ENCODE results near the gene PDZD4. TPM values are rescaled to one million over a fixed set of nuclear protein-coding genes. Genes with fewer than 3 reads are reported as not detected.

PDZD4 gene
- total RNA-seq, 3 donors from 2014 or later (not counting 1 experiment from before 2014, with no cell fraction given), result 101 to 177 (median 157) TPM

DNA sequence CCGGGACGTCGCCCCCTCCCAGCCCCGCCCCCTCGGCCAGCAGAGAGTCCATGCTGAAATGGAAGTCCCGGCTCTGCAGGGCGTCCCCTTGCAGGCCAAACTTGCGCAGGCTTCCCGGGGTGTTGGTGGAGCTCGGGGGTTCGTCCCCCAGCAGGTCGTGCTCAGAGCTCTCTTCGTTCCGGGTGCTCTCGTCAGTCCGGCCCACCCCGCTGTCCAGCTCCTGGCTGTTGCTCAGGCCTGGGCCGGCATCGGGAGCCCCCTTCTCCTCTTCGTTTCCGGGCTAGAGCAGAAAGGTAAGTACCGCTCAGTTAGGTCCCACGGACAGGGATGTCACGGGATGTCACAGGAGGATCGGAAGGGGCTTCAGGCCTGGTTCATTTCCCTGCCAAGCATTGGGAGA lies 25.7 kb downstream of the PDZD4 start:
- Histone ChIP-seq H3K36me3 (ENCODE audit: control insufficient read depth, insufficient read depth, low read length) (peaks cover 6% of the 10 kb centered on the region), H3K9me3 (ENCODE audit: control insufficient read depth, insufficient read depth, low read length) (no peaks in the 10 kb centered on the region), H3K4me3 (ENCODE audit: low read length) (no peak overlapping the region), H3K27me3 (ENCODE audit: control insufficient read depth, insufficient read depth, low read length) (no peaks in the 10 kb centered on the region), H3K4me1 (ENCODE audit: control insufficient read depth, insufficient read depth, low read length) (no peaks in the 10 kb centered on the region), H3K27ac (ENCODE audit: low read length) (no peak overlapping the region)
- intact Hi-C loops (cut with micrococcal nuclease), result no loop called here
- TF ChIP-seq, protein P1, sequence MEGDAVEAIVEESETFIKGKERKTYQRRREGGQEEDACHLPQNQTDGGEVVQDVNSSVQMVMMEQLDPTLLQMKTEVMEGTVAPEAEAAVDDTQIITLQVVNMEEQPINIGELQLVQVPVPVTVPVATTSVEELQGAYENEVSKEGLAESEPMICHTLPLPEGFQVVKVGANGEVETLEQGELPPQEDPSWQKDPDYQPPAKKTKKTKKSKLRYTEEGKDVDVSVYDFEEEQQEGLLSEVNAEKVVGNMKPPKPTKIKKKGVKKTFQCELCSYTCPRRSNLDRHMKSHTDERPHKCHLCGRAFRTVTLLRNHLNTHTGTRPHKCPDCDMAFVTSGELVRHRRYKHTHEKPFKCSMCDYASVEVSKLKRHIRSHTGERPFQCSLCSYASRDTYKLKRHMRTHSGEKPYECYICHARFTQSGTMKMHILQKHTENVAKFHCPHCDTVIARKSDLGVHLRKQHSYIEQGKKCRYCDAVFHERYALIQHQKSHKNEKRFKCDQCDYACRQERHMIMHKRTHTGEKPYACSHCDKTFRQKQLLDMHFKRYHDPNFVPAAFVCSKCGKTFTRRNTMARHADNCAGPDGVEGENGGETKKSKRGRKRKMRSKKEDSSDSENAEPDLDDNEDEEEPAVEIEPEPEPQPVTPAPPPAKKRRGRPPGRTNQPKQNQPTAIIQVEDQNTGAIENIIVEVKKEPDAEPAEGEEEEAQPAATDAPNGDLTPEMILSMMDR (IDR thresholded peaks at IDR 0.05), result no peak
- Mint-ChIP-seq H3K27ac (no peak overlapping the region), H3K36me3 (no peaks in the 10 kb centered on the region), H3K4me1 (peaks cover 0 to 6% of the 10 kb centered on the region in 2 donors), H3K27me3 (ENCODE audit: low read depth in 2 of 2) (no peaks in the 10 kb centered on the region), H3K4me3 (no peak overlapping the region), H3K9me3 (no peaks in the 10 kb centered on the region)
- no peak for DNase-seq
- WGBS (ENCODE audit: insufficient coverage), result 93% methylated on average over 25 of the region's 25 CpGs
- ATAC-seq, result no peak

DNA sequence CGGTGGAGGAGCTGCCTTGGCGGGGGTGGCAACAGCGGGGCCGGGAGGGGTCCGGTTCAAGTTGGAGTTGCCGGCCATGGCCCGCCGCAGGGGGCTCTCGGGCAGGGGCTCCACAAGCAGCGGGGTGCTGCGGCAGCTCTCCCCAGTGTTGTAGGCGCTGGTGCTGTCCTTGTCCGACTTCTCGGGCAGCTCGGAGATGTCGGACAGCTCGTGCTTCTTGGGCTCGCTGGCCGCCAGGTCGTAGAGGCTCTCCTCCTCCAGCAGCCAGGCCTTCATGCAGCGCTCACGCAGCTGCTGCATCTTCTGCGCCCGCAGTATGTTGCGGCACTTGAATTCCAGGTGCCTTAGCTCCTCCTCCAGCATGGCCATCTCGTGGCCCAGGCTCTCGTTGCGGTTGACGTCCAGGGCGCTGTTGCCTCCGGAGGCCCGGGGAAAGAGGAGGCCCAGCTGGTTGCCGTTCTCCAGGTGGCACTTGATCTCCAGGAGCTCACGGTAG lies 26.2 kb downstream of the PDZD4 start:
- no peak overlapping the region for H3K4me3 ChIP-seq (ENCODE audit: low read length)
- Mint-ChIP-seq H3K4me1 (peaks cover 0 to 6% of the 10 kb centered on the region in 2 donors), H3K4me3 (no peak overlapping the region), H3K9me3 (no peaks in the 10 kb centered on the region), H3K27me3 (ENCODE audit: low read depth in 2 of 2) (no peaks in the 10 kb centered on the region), H3K27ac (no peak overlapping the region), H3K36me3 (no peaks in the 10 kb centered on the region)
- intact Hi-C loops (cut with micrococcal nuclease), result no loop called here
- ATAC-seq (no peak), DNase-seq (no peak)
- TF ChIP-seq, protein P1 (IDR thresholded peaks at IDR 0.05), result no peak
- no peaks in the 10 kb centered on the region for H3K27me3 ChIP-seq (ENCODE audit: control insufficient read depth, insufficient read depth, low read length)
- peaks cover 6% of the 10 kb centered on the region for H3K36me3 ChIP-seq (ENCODE audit: control insufficient read depth, insufficient read depth, low read length)
- H3K27ac ChIP-seq (ENCODE audit: low read length), result no peak overlapping the region
- no peaks in the 10 kb centered on the region for H3K4me1 ChIP-seq (ENCODE audit: control insufficient read depth, insufficient read depth, low read length)
- no peaks in the 10 kb centered on the region for H3K9me3 ChIP-seq (ENCODE audit: control insufficient read depth, insufficient read depth, low read length)
- 98% methylated on average over 34 of the region's 34 CpGs for WGBS (ENCODE audit: insufficient coverage)

DNA sequence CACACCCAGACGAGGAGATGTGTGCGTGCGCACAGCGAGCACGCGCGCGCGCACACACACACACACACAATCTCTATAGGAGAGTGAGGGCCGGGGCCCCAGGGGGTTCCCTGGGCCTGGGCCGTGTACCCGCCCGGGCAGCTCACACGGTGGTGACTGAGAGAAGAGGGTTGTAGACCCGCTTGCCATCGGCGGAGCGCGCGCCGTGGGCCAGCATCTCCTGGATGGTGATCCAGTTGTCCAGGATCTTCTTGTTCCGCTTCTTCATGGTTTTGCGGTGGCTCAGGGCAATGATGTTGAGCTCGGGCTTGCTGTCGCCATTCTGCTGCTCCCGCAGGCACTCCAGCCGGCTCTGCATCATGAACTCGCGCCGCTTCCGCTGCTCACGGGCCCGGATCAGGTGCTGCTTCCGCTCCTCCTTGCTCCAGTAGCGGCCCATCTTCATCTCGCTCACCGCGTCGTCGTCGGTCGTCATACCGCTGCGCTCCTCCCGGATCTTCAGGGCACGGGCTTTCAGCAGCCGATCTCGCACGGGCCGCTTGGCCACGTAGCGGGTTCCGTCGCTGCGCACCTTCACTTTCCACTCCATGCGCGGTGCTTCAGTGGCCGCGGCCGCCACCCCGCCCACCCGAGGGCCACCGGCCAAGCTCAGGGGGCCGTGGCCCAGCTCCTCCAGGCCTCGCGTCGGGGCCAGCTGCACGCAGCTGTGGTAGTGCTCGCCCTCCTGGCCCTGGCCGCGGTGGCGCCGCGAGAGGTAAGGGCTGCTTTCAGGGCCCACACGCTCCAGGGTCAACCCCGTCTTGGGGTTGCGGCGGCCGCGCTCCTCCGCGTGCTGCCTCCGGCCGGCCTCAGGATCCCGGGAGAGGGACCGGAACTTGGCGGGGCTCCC lies 26.9 kb downstream of the PDZD4 start:
- Mint-ChIP-seq H3K4me3 (no peak overlapping the region), H3K27me3 (ENCODE audit: low read depth in 2 of 2) (no peaks in the 10 kb centered on the region), H3K4me1 (peaks cover 0 to 6% of the 10 kb centered on the region in 2 donors), H3K9me3 (no peaks in the 10 kb centered on the region), H3K36me3 (no peaks in the 10 kb centered on the region), H3K27ac (no peak overlapping the region)
- peaks cover 11% of the 10 kb centered on the region for H3K36me3 ChIP-seq (ENCODE audit: control insufficient read depth, insufficient read depth, low read length)
- DNase-seq (no peak), ATAC-seq (no peak)
- no peak overlapping the region for H3K27ac ChIP-seq (ENCODE audit: low read length)
- no peaks in the 10 kb centered on the region for H3K9me3 ChIP-seq (ENCODE audit: control insufficient read depth, insufficient read depth, low read length)
- 97% methylated on average over 74 of the region's 87 CpGs for WGBS (ENCODE audit: insufficient coverage)
- H3K27me3 ChIP-seq (ENCODE audit: control insufficient read depth, insufficient read depth, low read length), result no peaks in the 10 kb centered on the region
- TF ChIP-seq, protein P1 (IDR thresholded peaks at IDR 0.05), result no peak
- H3K4me3 ChIP-seq (ENCODE audit: low read length), result no peak overlapping the region
- no peaks in the 10 kb centered on the region for H3K4me1 ChIP-seq (ENCODE audit: control insufficient read depth, insufficient read depth, low read length)
- intact Hi-C loops (cut with micrococcal nuclease), result no loop called here
